Gastrocnemius medialis (tissue), 4 donors: ENCODE results near the gene AFDN.

ENCODE experiments used
- POLR2A ChIP-seq, 2 donors: fragments of 450-650 bp; IDR thresholded peaks; one replicate each; pipeline ENCODE4 v1.6.1; 2017; ENCODE audit warnings: antibody characterized with exemption in 2 of 2, mild to moderate bottlenecking in 2 of 2, moderate library complexity in 2 of 2
- TF ChIP-seq, protein P1 (sequence below), 5 experiments: fragments of 450-650 bp in 3 of 5; fragments of 200-600 bp in 2 of 5; sonication (generic) in 2 of 5; IDR thresholded peaks in 4 of 5; conservative IDR thresholded peaks in 1 of 5; 1 replicate in 4 of 5; 2 replicates in 1 of 5; pipeline ENCODE4 v1.5.1; 2016 to 2019; ENCODE audit warnings: antibody characterized with exemption in 5 of 5, mild to moderate bottlenecking in 3 of 5, moderate library complexity in 3 of 5

- TF ChIP-seq POLR2A (IDR thresholded peaks at IDR 0.05) = no peak
- TF ChIP-seq, protein P1, sequence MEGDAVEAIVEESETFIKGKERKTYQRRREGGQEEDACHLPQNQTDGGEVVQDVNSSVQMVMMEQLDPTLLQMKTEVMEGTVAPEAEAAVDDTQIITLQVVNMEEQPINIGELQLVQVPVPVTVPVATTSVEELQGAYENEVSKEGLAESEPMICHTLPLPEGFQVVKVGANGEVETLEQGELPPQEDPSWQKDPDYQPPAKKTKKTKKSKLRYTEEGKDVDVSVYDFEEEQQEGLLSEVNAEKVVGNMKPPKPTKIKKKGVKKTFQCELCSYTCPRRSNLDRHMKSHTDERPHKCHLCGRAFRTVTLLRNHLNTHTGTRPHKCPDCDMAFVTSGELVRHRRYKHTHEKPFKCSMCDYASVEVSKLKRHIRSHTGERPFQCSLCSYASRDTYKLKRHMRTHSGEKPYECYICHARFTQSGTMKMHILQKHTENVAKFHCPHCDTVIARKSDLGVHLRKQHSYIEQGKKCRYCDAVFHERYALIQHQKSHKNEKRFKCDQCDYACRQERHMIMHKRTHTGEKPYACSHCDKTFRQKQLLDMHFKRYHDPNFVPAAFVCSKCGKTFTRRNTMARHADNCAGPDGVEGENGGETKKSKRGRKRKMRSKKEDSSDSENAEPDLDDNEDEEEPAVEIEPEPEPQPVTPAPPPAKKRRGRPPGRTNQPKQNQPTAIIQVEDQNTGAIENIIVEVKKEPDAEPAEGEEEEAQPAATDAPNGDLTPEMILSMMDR (IDR thresholded peaks at IDR 0.05 in 4 of 5, conservative IDR thresholded peaks at IDR 0.05 in 1 of 5) = no peak
Measured at GRCh38 chr6:167779993-167780655, 46.6 kb upstream of the AFDN start.
